ES-I3 (cell line): ENCODE data around the gene FBXO15.

Source experiments
- H3K36me3 ChIP-seq: 2 replicates; pipeline ENCODE4 v1.6.1; 2013; ENCODE audit warnings: mild to moderate bottlenecking, low read length, control low read depth, moderate library complexity; ENCODE audit not compliant: insufficient read depth
- H3K4me1 ChIP-seq: 2 replicates; pipeline ENCODE4 v1.6.1; 2013; ENCODE audit warnings: mild to moderate bottlenecking, control low read depth, low read length; ENCODE audit not compliant: insufficient read depth
- H3K9ac ChIP-seq: 2 replicates; pipeline ENCODE4 v1.6.1; 2013; ENCODE audit warnings: low read depth, mild to moderate bottlenecking, low read length, moderate library complexity
- H3K9me3 ChIP-seq: 2 replicates; pipeline ENCODE4 v1.6.1; 2013; ENCODE audit warnings: mild to moderate bottlenecking, low read length, moderate library complexity; ENCODE audit not compliant: control insufficient read depth, insufficient read depth

FBXO15 gene

GRCh38 chr18:74172697-74173433 lies 25.2 kb upstream of the FBXO15 start:
- Histone ChIP-seq H3K36me3 (no peaks in the 10 kb centered on the region), H3K9me3 (no peaks in the 10 kb centered on the region), H3K4me1 (no peaks in the 10 kb centered on the region), H3K9ac (no peak overlapping the region)

- H3K36me3 ChIP-seq: no peaks in the 10 kb centered on the region
- H3K9me3 ChIP-seq: no peaks in the 10 kb centered on the region
- no peaks in the 10 kb centered on the region for H3K4me1 ChIP-seq
- H3K9ac ChIP-seq: no peak overlapping the region
Measured at GRCh38 chr18:74171910-74172606, 24.4 kb upstream of the FBXO15 start.

- Histone ChIP-seq H3K36me3 (no peaks in the 10 kb centered on the region), H3K9ac (no peak overlapping the region), H3K9me3 (no peaks in the 10 kb centered on the region; the same call in 1 of the 2 replicates), H3K4me1 (no peaks in the 10 kb centered on the region)
Measured at GRCh38 chr18:74166386-74166785, 18.8 kb upstream of the FBXO15 start.

- no peak overlapping the region for H3K9ac ChIP-seq
- no peaks in the 10 kb centered on the region; the same call in 1 of the 2 replicates for H3K9me3 ChIP-seq
- 0 out of 2 replicates have a peak, but pooled peaks cover 2% of the 10 kb centered on the region for H3K36me3 ChIP-seq
- H3K4me1 ChIP-seq: no peaks in the 10 kb centered on the region
Measured at GRCh38 chr18:74163019-74163660, 15.5 kb upstream of the FBXO15 start.

DNA sequence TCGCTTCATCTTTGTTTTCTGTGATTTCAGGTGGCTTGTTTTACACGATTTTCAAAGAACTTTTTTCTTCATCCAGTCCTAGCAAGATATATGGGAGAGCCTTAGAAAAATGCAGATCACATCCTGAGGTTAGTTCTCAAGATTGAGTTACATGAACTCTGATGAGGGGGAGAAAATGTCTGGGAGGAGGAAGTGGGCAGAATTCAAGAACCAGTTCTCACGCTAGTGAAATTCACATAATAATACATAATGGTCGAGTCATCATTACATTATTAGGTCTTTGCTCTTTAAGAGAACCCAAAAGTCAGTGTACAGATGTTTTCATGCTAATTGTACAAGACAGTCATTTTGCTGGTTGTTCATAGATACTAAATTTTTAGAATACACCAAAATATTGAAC lies 7.6 kb upstream of the FBXO15 start:
- no peaks in the 10 kb centered on the region for H3K9me3 ChIP-seq
- H3K4me1 ChIP-seq: no peaks in the 10 kb centered on the region; the same call in 1 of the 2 replicates
- H3K9ac ChIP-seq: no peak overlapping the region
- 0 out of 2 replicates have a peak, but pooled peaks cover 7% of the 10 kb centered on the region for H3K36me3 ChIP-seq

DNA sequence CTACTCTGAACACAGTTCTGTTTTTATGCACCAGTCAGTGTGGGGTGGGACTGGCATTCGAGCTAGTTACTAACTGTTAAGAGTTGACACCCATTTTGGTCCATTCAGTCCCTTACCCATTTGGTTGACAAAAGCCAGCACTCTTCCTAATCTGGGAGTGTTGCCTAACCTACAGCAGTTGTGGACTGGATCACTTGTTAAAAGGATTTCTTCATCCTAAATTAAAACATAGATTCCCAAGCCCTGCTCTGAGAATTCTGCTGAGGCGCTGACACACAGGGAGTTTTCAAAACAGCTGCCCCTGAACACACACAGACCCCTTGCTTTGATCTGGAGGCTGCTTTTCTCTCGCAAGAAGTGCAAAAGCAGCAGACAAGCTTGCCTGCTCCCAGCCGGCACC lies 7.1 kb upstream of the FBXO15 start:
- Histone ChIP-seq H3K4me1 (peaks cover 3% of the 10 kb centered on the region), H3K36me3 (0 out of 2 replicates have a peak, but pooled peaks cover 7% of the 10 kb centered on the region), H3K9me3 (no peaks in the 10 kb centered on the region), H3K9ac (no peak overlapping the region)

- peaks cover 6% of the 10 kb centered on the region for H3K4me1 ChIP-seq
- 0 out of 2 replicates have a peak, but pooled peaks cover 7% of the 10 kb centered on the region for H3K36me3 ChIP-seq
- no peaks in the 10 kb centered on the region for H3K9me3 ChIP-seq
- H3K9ac ChIP-seq: no peak overlapping the region
Measured at GRCh38 chr18:74153793-74154192, 6.2 kb upstream of the FBXO15 start.

GRCh38 chr18:74153377-74153776 lies 5.7 kb upstream of the FBXO15 start:
- no peak overlapping the region for H3K9ac ChIP-seq
- 0 out of 2 replicates have a peak, but pooled peaks cover 6% of the 10 kb centered on the region for H3K36me3 ChIP-seq
- H3K9me3 ChIP-seq: no peaks in the 10 kb centered on the region
- H3K4me1 ChIP-seq: peaks cover 6% of the 10 kb centered on the region

DNA sequence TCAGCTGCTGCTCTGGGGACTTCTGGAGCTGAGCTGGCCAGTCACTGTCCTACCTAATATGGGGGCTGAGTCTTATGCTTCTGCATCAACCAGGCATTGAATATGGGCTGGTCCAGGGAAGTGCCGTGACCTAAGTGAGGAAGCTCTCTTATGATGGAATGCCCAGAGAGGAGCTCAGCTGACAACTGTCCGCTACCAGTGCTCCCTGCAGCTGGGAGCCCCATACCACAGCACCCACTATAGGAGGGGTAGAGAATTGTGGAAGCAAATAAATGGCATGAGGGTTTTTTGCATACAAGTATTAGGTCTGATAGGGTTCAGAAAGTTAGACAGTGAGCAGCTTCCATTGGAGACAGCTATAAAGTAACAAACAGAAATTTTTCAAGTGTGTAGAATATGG lies 5.2 kb upstream of the FBXO15 start:
- H3K9ac ChIP-seq: no peak overlapping the region
- peaks cover 6% of the 10 kb centered on the region for H3K4me1 ChIP-seq
- H3K36me3 ChIP-seq: 0 out of 2 replicates have a peak, but pooled peaks cover 4% of the 10 kb centered on the region
- H3K9me3 ChIP-seq: no peaks in the 10 kb centered on the region

DNA sequence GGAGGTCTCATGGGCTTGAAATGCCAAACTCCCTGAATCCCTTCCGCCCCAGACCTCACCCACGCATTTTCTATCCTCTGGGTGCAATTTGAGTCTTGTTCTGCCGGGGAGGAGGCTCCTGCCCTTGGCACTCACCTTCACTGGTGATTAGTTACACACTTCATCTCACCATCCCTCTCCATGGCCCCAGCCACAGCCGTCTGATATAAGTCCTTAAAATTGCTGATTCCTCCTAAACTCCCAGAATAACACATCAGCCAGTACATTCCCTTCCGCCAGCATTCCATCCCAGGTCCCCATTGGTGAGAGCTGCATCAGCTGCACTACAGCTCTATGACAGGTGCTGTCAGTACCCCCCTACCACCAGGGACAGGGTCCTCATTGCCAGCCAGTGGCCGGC lies 4.6 kb upstream of the FBXO15 start:
- no peaks in the 10 kb centered on the region for H3K9me3 ChIP-seq
- H3K9ac ChIP-seq: no peak overlapping the region
- 0 out of 2 replicates have a peak, but pooled peaks cover 4% of the 10 kb centered on the region for H3K36me3 ChIP-seq
- H3K4me1 ChIP-seq: peaks cover 6% of the 10 kb centered on the region

- H3K4me1 ChIP-seq: peaks cover 6% of the 10 kb centered on the region
- no peaks in the 10 kb centered on the region for H3K9me3 ChIP-seq
- H3K36me3 ChIP-seq: no peaks in the 10 kb centered on the region
- H3K9ac ChIP-seq: no peak overlapping the region
Measured at GRCh38 chr18:74149878-74150277, 2.2 kb upstream of the FBXO15 start.

- H3K36me3 ChIP-seq: no peaks in the 10 kb centered on the region
- H3K9me3 ChIP-seq: no peaks in the 10 kb centered on the region
- H3K4me1 ChIP-seq: peaks cover 6% of the 10 kb centered on the region
- peak overlapping the region; percentile 75 for H3K9ac ChIP-seq
Measured at GRCh38 chr18:74148543-74149070, 973 bp upstream of the FBXO15 start.

GRCh38 chr18:74147491-74147778 lies 199 bp downstream of the FBXO15 start:
- Histone ChIP-seq H3K36me3 (no peaks in the 10 kb centered on the region), H3K9ac (peak overlapping the region; percentile 75), H3K9me3 (no peaks in the 10 kb centered on the region), H3K4me1 (peaks cover 6% of the 10 kb centered on the region)

GRCh38 chr18:74146756-74147155 lies 878 bp downstream of the FBXO15 start:
- no peaks in the 10 kb centered on the region for H3K9me3 ChIP-seq
- H3K4me1 ChIP-seq: peaks cover 6% of the 10 kb centered on the region
- no peak overlapping the region; the same call in 1 of the 2 replicates for H3K9ac ChIP-seq

More at GRCh38 chr18:74146756-74147155, 878 bp downstream of the FBXO15 start:
- H3K36me3 ChIP-seq: no peaks in the 10 kb centered on the region
